Erythroblast (primary cell): Measurements from ENCODE around the gene ABCA6.

Source experiments
- GATA1 ChIP-seq: IDR thresholded peaks from 2 replicates; pipeline ENCODE4 v1.6.1; 2011; ENCODE audit warnings: low read depth, mild to moderate bottlenecking, control low read depth, low read length, moderate library complexity
- POLR2A ChIP-seq: IDR thresholded peaks from 2 replicates; pipeline ENCODE4 v1.6.1; 2011; ENCODE audit warnings: mild to moderate bottlenecking, low read length

GRCh38 chr17:69043098-69043734, 98.5 kb downstream of the ABCA6 start:
- no peak for TF ChIP-seq POLR2A
- no peak for TF ChIP-seq GATA1
